Smooth muscle cell (in vitro differentiated cells): ENCODE results near the gene STX2. TPM values are rescaled to one million over a fixed set of nuclear protein-coding genes. Genes with fewer than 3 reads are reported as not detected.

ENCODE experiments used
- DNase-seq: peaks from one replicate; lab custom pipeline; 2025; ENCODE audit not compliant: unreplicated experiment; lab: John Stamatoyannopoulos, UW
- H2AFZ ChIP-seq: fragments of 200-600 bp; sonication (generic); 2 replicates; pipeline ENCODE4 v1.6.0; 2016; ENCODE audit warnings: antibody characterized with exemption, low read depth, mild to moderate bottlenecking
- H3F3A ChIP-seq: fragments of 200-600 bp; sonication (generic); 2 replicates; pipeline ENCODE4 v1.6.0; 2017; ENCODE audit warnings: antibody characterized with exemption, low read depth
- H3K27ac ChIP-seq: fragments of 200-600 bp; sonication (generic); 2 replicates; pipeline ENCODE4 v1.5.1; 2016; ENCODE audit warnings: low read depth, mild to moderate bottlenecking
- H3K27me3 ChIP-seq: fragments of 200-600 bp; sonication (generic); 2 replicates; pipeline ENCODE4 v1.6.1; 2016; ENCODE audit warnings: low read depth, mild to moderate bottlenecking
- H3K36me3 ChIP-seq: fragments of 200-600 bp; sonication (generic); 2 replicates; pipeline ENCODE4 v1.5.1; 2016; ENCODE audit warnings: low read depth
- H3K4me1 ChIP-seq: fragments of 200-600 bp; sonication (generic); 2 replicates; pipeline ENCODE4 v1.5.1; 2016; ENCODE audit warnings: low read depth
- H3K4me2 ChIP-seq: fragments of 200-600 bp; sonication (generic); 2 replicates; pipeline ENCODE4 v1.6.0; 2016; ENCODE audit warnings: mild to moderate bottlenecking
- H3K4me3 ChIP-seq: fragments of 200-600 bp; sonication (generic); 2 replicates; pipeline ENCODE4 v1.5.1; 2016; ENCODE audit warnings: mild to moderate bottlenecking
- H3K79me2 ChIP-seq: fragments of 200-600 bp; sonication (generic); 2 replicates; pipeline ENCODE4 v1.6.0; 2016; ENCODE audit warnings: low read depth, mild to moderate bottlenecking
- H3K9ac ChIP-seq: fragments of 200-600 bp; sonication (generic); 2 replicates; pipeline ENCODE4 v1.6.0; 2016; ENCODE audit warnings: low read depth
- H3K9me3 ChIP-seq: fragments of 200-600 bp; sonication (generic); replicated peaks from 2 replicates; pipeline ENCODE4 v1.5.1; 2016; ENCODE audit warnings: low read depth
- H4K20me1 ChIP-seq: fragments of 200-600 bp; sonication (generic); 2 replicates; pipeline ENCODE4 v1.6.0; 2016; ENCODE audit warnings: low read depth
- WGBS: methylation state at CpG from one replicate; pipeline ENCODE4 v1.1.7; 2016; ENCODE audit warnings: low lambda C conversion rate; 5-methylcytosine and 5-hydroxymethylcytosine counted together
- polyA plus RNA-seq: library from polyadenylated mRNA; unstranded; fragments of >200 nt; fragmentation: Nextera tagmentation; extraction: Ambion mirVana; gene quantifications from 2 replicates; pipeline ENCODE4 v1.2.1, GENCODE V29; 2016
- total RNA-seq: library from RNA; depleted of rRNA; stranded (reverse); fragments of >200 nt; gene quantifications from 2 replicates; pipeline ENCODE4 v1.2.3, GENCODE V29; 2014
- TF ChIP-seq, protein P1 (sequence below): fragments of 200-600 bp; sonication (generic); IDR thresholded peaks from 2 replicates; pipeline ENCODE4 v1.5.1; 2017; ENCODE audit warnings: borderline replicate concordance, mild to moderate bottlenecking, antibody characterized with exemption; ENCODE audit not compliant: insufficient read depth, poor library complexity, severe bottlenecking

The STX2 gene
- total and polyA plus RNA-seq, 2 experiments from 2014 or later, result 25.3 to 32.8 TPM

DNA sequence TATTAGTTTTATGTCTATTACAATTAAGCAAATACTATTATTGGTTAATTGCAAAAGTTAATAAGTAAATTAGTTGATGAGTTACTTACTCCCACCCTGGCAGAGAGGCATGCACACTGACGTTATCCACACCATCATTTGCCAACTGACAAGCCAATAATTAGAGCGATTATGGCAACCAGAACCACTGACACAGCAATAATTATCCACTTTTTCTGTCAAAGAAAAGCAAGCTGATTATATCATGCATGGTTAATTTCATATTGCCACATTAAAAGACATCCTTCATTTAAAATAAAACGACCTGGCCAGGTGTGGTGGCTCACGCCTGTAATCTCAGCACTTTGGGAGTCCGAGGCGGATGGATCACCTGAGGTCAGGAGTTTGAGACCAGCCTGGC lies 43.1 kb downstream of the STX2 start:
- peaks cover 5% of the 10 kb centered on the region for H3K36me3 ChIP-seq
- H3K4me1 ChIP-seq, result no peaks in the 10 kb centered on the region
- no peak for DNase-seq

DNA sequence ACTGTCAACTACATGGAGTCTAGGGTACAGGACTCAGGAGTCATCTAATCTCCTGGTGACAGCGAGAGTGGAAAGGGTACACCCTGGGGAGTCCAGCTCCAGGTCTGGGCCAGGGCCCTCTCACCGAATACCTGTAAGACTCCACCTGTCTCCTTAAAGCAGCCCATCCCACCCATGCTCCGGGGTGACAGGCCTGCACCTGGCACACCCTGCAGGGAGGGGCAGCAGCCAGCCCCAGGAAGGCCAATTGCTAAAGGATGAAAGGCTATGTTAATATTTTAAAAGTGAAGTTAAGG lies 45.5 kb downstream of the STX2 start:
- Histone ChIP-seq H3K9ac (no peak overlapping the region), H3K4me2 (no peak overlapping the region), H3K4me3 (no peak overlapping the region), H3K36me3 (peaks cover 2% of the 10 kb centered on the region), H3K27ac (no peak overlapping the region), H3K9me3 (no peaks in the 10 kb centered on the region), H4K20me1 (no peaks in the 10 kb centered on the region), H3K27me3 (no peaks in the 10 kb centered on the region), H2AFZ (no peak overlapping the region), H3K4me1 (peaks cover 6% of the 10 kb centered on the region), H3F3A (no peaks in the 10 kb centered on the region), H3K79me2 (no peaks in the 10 kb centered on the region)
- TF ChIP-seq, protein P1, sequence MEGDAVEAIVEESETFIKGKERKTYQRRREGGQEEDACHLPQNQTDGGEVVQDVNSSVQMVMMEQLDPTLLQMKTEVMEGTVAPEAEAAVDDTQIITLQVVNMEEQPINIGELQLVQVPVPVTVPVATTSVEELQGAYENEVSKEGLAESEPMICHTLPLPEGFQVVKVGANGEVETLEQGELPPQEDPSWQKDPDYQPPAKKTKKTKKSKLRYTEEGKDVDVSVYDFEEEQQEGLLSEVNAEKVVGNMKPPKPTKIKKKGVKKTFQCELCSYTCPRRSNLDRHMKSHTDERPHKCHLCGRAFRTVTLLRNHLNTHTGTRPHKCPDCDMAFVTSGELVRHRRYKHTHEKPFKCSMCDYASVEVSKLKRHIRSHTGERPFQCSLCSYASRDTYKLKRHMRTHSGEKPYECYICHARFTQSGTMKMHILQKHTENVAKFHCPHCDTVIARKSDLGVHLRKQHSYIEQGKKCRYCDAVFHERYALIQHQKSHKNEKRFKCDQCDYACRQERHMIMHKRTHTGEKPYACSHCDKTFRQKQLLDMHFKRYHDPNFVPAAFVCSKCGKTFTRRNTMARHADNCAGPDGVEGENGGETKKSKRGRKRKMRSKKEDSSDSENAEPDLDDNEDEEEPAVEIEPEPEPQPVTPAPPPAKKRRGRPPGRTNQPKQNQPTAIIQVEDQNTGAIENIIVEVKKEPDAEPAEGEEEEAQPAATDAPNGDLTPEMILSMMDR, result no peak
- 84% methylated on average over 3 of the region's 3 CpGs for WGBS
- DNase-seq, result no peak

More for the DNA sequence above, 43.1 kb downstream of the STX2 start:
- no peaks in the 10 kb centered on the region for H4K20me1 ChIP-seq
- no peaks in the 10 kb centered on the region for H3K79me2 ChIP-seq
- H3K27me3 ChIP-seq, result no peaks in the 10 kb centered on the region
- no peak overlapping the region for H2AFZ ChIP-seq
- no peak overlapping the region for H3K4me3 ChIP-seq
- TF ChIP-seq, protein P1, result no peak
- H3K4me2 ChIP-seq, result no peak overlapping the region
- no peak overlapping the region for H3K9ac ChIP-seq
- no peak overlapping the region for H3K27ac ChIP-seq
- WGBS, result 70% methylated on average over 6 of the region's 6 CpGs
- no peaks in the 10 kb centered on the region for H3K9me3 ChIP-seq
- no peaks in the 10 kb centered on the region for H3F3A ChIP-seq

DNA sequence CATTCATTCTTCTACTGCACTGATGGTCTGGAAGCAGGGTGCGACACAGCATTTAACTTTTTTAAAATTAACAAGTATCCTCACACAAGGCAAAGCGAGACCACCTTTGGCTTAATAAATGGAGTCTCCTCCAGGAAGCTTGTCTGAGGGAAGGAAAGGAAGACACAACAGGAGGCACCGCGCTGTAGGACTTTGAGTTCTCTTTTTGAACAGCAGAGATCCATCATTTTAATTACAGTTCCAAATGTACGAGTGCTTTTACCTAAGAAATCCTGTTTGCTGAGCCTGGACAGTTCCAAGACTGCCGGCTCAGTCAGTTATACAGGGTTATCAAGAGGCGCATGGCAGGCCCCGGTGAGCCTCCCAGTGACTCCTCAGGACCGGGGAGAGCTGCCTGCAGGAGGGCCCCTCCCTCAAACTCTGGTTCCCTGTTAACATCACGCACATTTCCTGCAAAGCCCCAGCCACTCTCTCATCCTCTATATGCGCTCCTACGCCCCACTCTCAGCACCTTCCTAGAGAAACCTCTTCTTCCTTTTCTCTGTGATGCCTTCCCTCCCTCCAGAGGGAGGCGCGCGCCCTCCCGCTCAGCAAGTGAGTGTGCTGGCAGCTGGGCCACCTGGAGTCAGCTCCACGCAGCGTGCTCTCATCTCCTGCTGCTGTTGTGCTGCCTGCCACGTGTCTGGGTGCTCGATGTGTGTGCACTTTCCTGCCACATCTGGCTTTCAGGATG lies 46.1 kb downstream of the STX2 start:
- Histone ChIP-seq H3K79me2 (no peaks in the 10 kb centered on the region), H3K27me3 (no peaks in the 10 kb centered on the region), H3K27ac (no peak overlapping the region), H3K4me2 (no peak overlapping the region), H4K20me1 (no peaks in the 10 kb centered on the region), H3F3A (no peaks in the 10 kb centered on the region), H3K36me3 (no peaks in the 10 kb centered on the region), H2AFZ (no peak overlapping the region), H3K4me1 (peaks cover 11% of the 10 kb centered on the region), H3K9me3 (no peaks in the 10 kb centered on the region), H3K4me3 (no peak overlapping the region), H3K9ac (no peak overlapping the region)
- 90% methylated on average over 20 of the region's 20 CpGs for WGBS
- DNase-seq, result no peak
- TF ChIP-seq, protein P1, result no peak

DNA sequence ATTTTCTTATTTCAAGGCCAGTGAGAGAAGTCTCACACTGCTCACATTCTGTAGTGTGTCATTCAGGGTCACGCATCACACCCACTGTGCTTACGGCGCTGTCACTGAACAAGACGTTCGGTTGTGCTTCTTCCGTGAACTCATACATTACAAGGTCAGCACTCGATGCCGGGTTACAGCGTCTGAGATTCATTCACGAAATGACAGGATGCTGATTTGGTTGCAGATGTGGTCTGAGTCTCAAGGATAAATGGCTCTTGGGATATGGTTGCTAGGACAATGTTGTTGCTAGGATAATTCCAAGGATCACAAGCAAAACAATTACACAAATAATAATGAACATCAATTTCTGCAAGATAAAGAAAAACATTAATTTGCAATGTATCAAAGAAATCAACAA lies 47.4 kb downstream of the STX2 start:
- TF ChIP-seq, protein P1, result no peak
- Histone ChIP-seq H2AFZ (no peak overlapping the region), H3K4me1 (peaks cover 18% of the 10 kb centered on the region), H3K36me3 (no peaks in the 10 kb centered on the region), H3F3A (no peaks in the 10 kb centered on the region), H3K9me3 (no peaks in the 10 kb centered on the region), H3K4me2 (no peak overlapping the region), H3K27ac (no peak overlapping the region), H3K79me2 (no peaks in the 10 kb centered on the region), H3K27me3 (no peaks in the 10 kb centered on the region), H3K9ac (no peak overlapping the region), H4K20me1 (no peaks in the 10 kb centered on the region), H3K4me3 (no peak overlapping the region)
- DNase-seq, result no peak
- WGBS, result 97% methylated on average over 10 of the region's 10 CpGs
